Tibial artery (tissue), 4 donors: Measurements from ENCODE around the gene CERT1.

Experiments
- DNase-seq, 2 donors: peaks; one replicate each; pipeline ENCODE4 v3.0.0-alpha.2; 2019
- H3K27ac ChIP-seq, 2 donors: fragments of 200-600 bp; sonication (generic) in 1 of 2; 1 replicate in 1 of 2; 2 replicates in 1 of 2; pipeline ENCODE4 v1.5.1; 2018 to 2019; ENCODE audit warnings: mild to moderate bottlenecking in 1 of 2
- H3K27me3 ChIP-seq, 2 donors: fragments of 200-600 bp; sonication (generic) in 1 of 2; one replicate each; pipeline versions ENCODE4 v1.5.1 to v1.6.0; 2016 to 2019
- H3K36me3 ChIP-seq, 3 donors: fragments of 200-600 bp; sonication (generic) in 2 of 3; one replicate each; pipeline ENCODE4 v1.5.1; 2016 to 2019; ENCODE audit warnings: mild to moderate bottlenecking in 2 of 3
- H3K4me1 ChIP-seq, 4 donors: fragments of 200-600 bp; sonication (generic) in 2 of 4; 1 replicate in 3 of 4; 2 replicates in 1 of 4; pipeline ENCODE4 v1.5.1; 2016 to 2019
- H3K4me3 ChIP-seq, 2 donors: fragments of 200-600 bp; sonication (generic) in 1 of 2; 1 replicate in 1 of 2; 2 replicates in 1 of 2; pipeline ENCODE4 v1.5.1; 2018 to 2019; ENCODE audit warnings: mild to moderate bottlenecking in 2 of 2
- H3K9me3 ChIP-seq, 3 donors: fragments of 200-600 bp; sonication (generic) in 1 of 3; one replicate each; pipeline ENCODE4 v1.5.1; 2016 to 2019
- CTCF ChIP-seq, 2 experiments: fragments of 200-600 bp in 1 of 2; fragments of 450-650 bp in 1 of 2; IDR thresholded peaks; one replicate each; pipeline ENCODE4 v1.5.1; 2017 to 2019; ENCODE audit warnings: antibody characterized with exemption in 2 of 2, mild to moderate bottlenecking in 1 of 2, moderate library complexity in 1 of 2
- intact Hi-C: fragments of 100-400 bp; cut with DNase I; formaldehyde crosslinking; loops from one replicate; pipeline ENCODE4 v1.15.0; 2023; ENCODE audit warnings: low total_unique reads

Gene CERT1

GRCh38 chr5:75471193-75471592 is 40.2 kb downstream of the CERT1 start:
- no peak for DNase-seq
- Histone ChIP-seq H3K36me3 (no peaks in the 10 kb centered on the region), H3K27ac (no peak overlapping the region), H3K4me1 (no peaks in the 10 kb centered on the region), H3K9me3 (peaks cover 4 to 24% (median 14%) of the 10 kb centered on the region in 3 donors), H3K4me3 (no peak overlapping the region), H3K27me3 (no peaks in the 10 kb centered on the region)
- TF ChIP-seq CTCF (IDR thresholded peaks at IDR 0.05): no peak
- intact Hi-C loops: no loop called here

GRCh38 chr5:75469017-75469416 is 42.4 kb downstream of the CERT1 start:
- H3K36me3 ChIP-seq: no peaks in the 10 kb centered on the region
- peaks cover 0 to 12% (median 6%) of the 10 kb centered on the region in 4 donors for H3K4me1 ChIP-seq
- no peak overlapping the region for H3K27ac ChIP-seq
- intact Hi-C loops: no loop called here
- peaks cover 4 to 24% (median 14%) of the 10 kb centered on the region in 3 donors for H3K9me3 ChIP-seq
- H3K4me3 ChIP-seq: no peak overlapping the region
- no peaks in the 10 kb centered on the region for H3K27me3 ChIP-seq
- DNase-seq: no peak
- no peak for TF ChIP-seq CTCF (IDR thresholded peaks at IDR 0.05)

- Histone ChIP-seq H3K9me3 (peaks cover 4 to 24% (median 14%) of the 10 kb centered on the region in 3 donors), H3K4me3 (no peak overlapping the region), H3K36me3 (no peaks in the 10 kb centered on the region), H3K27ac (no peak overlapping the region), H3K4me1 (peaks cover 0 to 12% (median 7%) of the 10 kb centered on the region in 4 donors), H3K27me3 (no peaks in the 10 kb centered on the region)
- intact Hi-C loops: no loop called here
- TF ChIP-seq CTCF (IDR thresholded peaks at IDR 0.05): no peak
- DNase-seq: no peak
Observed at GRCh38 chr5:75468593-75468992, 42.8 kb downstream of the CERT1 start.

GRCh38 chr5:75466006-75466716 is 45.3 kb downstream of the CERT1 start:
- intact Hi-C loops: no loop called here
- H3K27me3 ChIP-seq: no peaks in the 10 kb centered on the region
- H3K9me3 ChIP-seq: peaks cover 4 to 24% (median 14%) of the 10 kb centered on the region in 3 donors
- peaks cover 0 to 12% (median 8%) of the 10 kb centered on the region in 4 donors for H3K4me1 ChIP-seq
- no peak overlapping the region for H3K27ac ChIP-seq
- no peak for TF ChIP-seq CTCF (IDR thresholded peaks at IDR 0.05)
- no peak overlapping the region for H3K4me3 ChIP-seq
- DNase-seq: no peak
- no peaks in the 10 kb centered on the region for H3K36me3 ChIP-seq

- DNase-seq: no peak
- H3K36me3 ChIP-seq: no peaks in the 10 kb centered on the region
- peaks cover 4 to 22% (median 14%) of the 10 kb centered on the region in 3 donors for H3K9me3 ChIP-seq
- TF ChIP-seq CTCF (IDR thresholded peaks at IDR 0.05): no peak
- peaks cover 0 to 15% (median 8%) of the 10 kb centered on the region in 4 donors for H3K4me1 ChIP-seq
- intact Hi-C loops: no loop called here
- H3K27ac ChIP-seq: no peak overlapping the region
- H3K27me3 ChIP-seq: no peaks in the 10 kb centered on the region
- no peak overlapping the region for H3K4me3 ChIP-seq
Observed at GRCh38 chr5:75465480-75465879, 45.9 kb downstream of the CERT1 start.
